Stimulated activated memory B cell treated with anti-CD40 and anti-IgM and Interleukin-4, amounts not matched to agents 10 μg/mL and 1 μg/mL and 100 μg/mL, for 72 hours (primary cell): ENCODE data around the gene PODXL2.

Experiments used
- ATAC-seq: fragments of 150-1000 bp; cut with Tn5 transposase; 2 replicates; pipeline ENCODE4 v1.10.0; 2021
- H3K27ac Mint-ChIP-seq: one replicate; pipeline ENCODE4 v1.8.0; 2022; ENCODE audit warnings: mild to moderate bottlenecking, mixed read lengths
- H3K27me3 Mint-ChIP-seq: one replicate; pipeline ENCODE4 v1.8.0; 2022; ENCODE audit warnings: mixed read lengths
- H3K36me3 Mint-ChIP-seq: one replicate; pipeline ENCODE4 v1.8.0; 2022; ENCODE audit warnings: mixed read lengths
- H3K4me1 Mint-ChIP-seq: one replicate; pipeline ENCODE4 v1.8.0; 2022; ENCODE audit warnings: mixed read lengths
- H3K4me3 Mint-ChIP-seq: one replicate; pipeline ENCODE4 v1.8.0; 2022; ENCODE audit warnings: mild to moderate bottlenecking, moderate library complexity, mixed read lengths
- H3K9me3 Mint-ChIP-seq: one replicate; pipeline ENCODE4 v1.8.0; 2022; ENCODE audit warnings: mixed read lengths

Gene PODXL2

GRCh38 chr3:127669541-127670228, 40.7 kb downstream of the PODXL2 start:
- Mint-ChIP-seq H3K9me3 (no peaks in the 10 kb centered on the region), H3K27ac (no peak overlapping the region), H3K27me3 (no peaks in the 10 kb centered on the region), H3K36me3 (peaks cover 1% of the 10 kb centered on the region), H3K4me3 (no peak overlapping the region), H3K4me1 (peaks cover 31% of the 10 kb centered on the region)
- no peak for ATAC-seq

- H3K27ac Mint-ChIP-seq: no peak overlapping the region
- no peaks in the 10 kb centered on the region for H3K27me3 Mint-ChIP-seq
- ATAC-seq: no peak
- peaks cover 6% of the 10 kb centered on the region for H3K36me3 Mint-ChIP-seq
- no peak overlapping the region for H3K4me3 Mint-ChIP-seq
- H3K9me3 Mint-ChIP-seq: no peaks in the 10 kb centered on the region
- peaks cover 37% of the 10 kb centered on the region for H3K4me1 Mint-ChIP-seq
Observed at GRCh38 chr3:127670229-127670559, 41.2 kb downstream of the PODXL2 start.

GRCh38 chr3:127670761-127671522, 42.0 kb downstream of the PODXL2 start:
- ATAC-seq: no peak
- Mint-ChIP-seq H3K4me3 (peak overlapping the region; percentile 91), H3K36me3 (peaks cover 9% of the 10 kb centered on the region), H3K4me1 (peaks cover 44% of the 10 kb centered on the region), H3K27ac (peak overlapping the region; percentile 94), H3K9me3 (no peaks in the 10 kb centered on the region), H3K27me3 (no peaks in the 10 kb centered on the region)

GRCh38 chr3:127671523-127672428, 42.8 kb downstream of the PODXL2 start:
- peaks cover 16% of the 10 kb centered on the region for H3K36me3 Mint-ChIP-seq
- peak overlapping the region; percentile 91 for H3K4me3 Mint-ChIP-seq
- peak overlapping the region; percentile 94 for H3K27ac Mint-ChIP-seq
- H3K4me1 Mint-ChIP-seq: peaks cover 51% of the 10 kb centered on the region
- H3K9me3 Mint-ChIP-seq: no peaks in the 10 kb centered on the region
- peak; percentile 20 for ATAC-seq
- H3K27me3 Mint-ChIP-seq: no peaks in the 10 kb centered on the region

- Mint-ChIP-seq H3K27me3 (no peaks in the 10 kb centered on the region), H3K27ac (peak within 1 kb of the TSS; percentile 94), H3K9me3 (no peaks in the 10 kb centered on the region), H3K4me3 (peak within 1 kb of the TSS; percentile 91), H3K36me3 (peaks cover 20% of the 10 kb centered on the region), H3K4me1 (peaks cover 54% of the 10 kb centered on the region)
- ATAC-seq: peak; percentile 90
Observed at GRCh38 chr3:127672429-127673190, 43.6 kb downstream of the PODXL2 start, which contains the start of gene ABTB1. TSS of gene ABTB1 (plus strand) at chr3:127672952. CDS start at chr3:127673026, 74 bp downstream.

GRCh38 chr3:127673191-127674100, 44.5 kb downstream of the PODXL2 start:
- Mint-ChIP-seq H3K27me3 (no peaks in the 10 kb centered on the region), H3K4me3 (peak overlapping the region; percentile 87), H3K27ac (peak overlapping the region; percentile 94), H3K36me3 (peaks cover 24% of the 10 kb centered on the region), H3K9me3 (no peaks in the 10 kb centered on the region), H3K4me1 (peaks cover 57% of the 10 kb centered on the region)
- ATAC-seq: peak; percentile 63

- Mint-ChIP-seq H3K27me3 (no peaks in the 10 kb centered on the region), H3K36me3 (peaks cover 24% of the 10 kb centered on the region), H3K9me3 (no peaks in the 10 kb centered on the region), H3K4me3 (peak overlapping the region; percentile 87), H3K4me1 (peaks cover 57% of the 10 kb centered on the region), H3K27ac (peak overlapping the region; percentile 94)
- ATAC-seq: no peak
Observed at GRCh38 chr3:127674101-127674721, 45.2 kb downstream of the PODXL2 start.

- H3K36me3 Mint-ChIP-seq: peaks cover 24% of the 10 kb centered on the region
- peak overlapping the region; percentile 60 for H3K4me3 Mint-ChIP-seq
- peaks cover 57% of the 10 kb centered on the region for H3K4me1 Mint-ChIP-seq
- no peak overlapping the region for H3K27ac Mint-ChIP-seq
- ATAC-seq: no peak
- H3K27me3 Mint-ChIP-seq: no peaks in the 10 kb centered on the region
- H3K9me3 Mint-ChIP-seq: no peaks in the 10 kb centered on the region
Observed at GRCh38 chr3:127674790-127675189, 45.8 kb downstream of the PODXL2 start.

GRCh38 chr3:127675651-127676391, 46.8 kb downstream of the PODXL2 start:
- Mint-ChIP-seq H3K9me3 (no peaks in the 10 kb centered on the region), H3K27ac (no peak overlapping the region), H3K4me1 (peaks cover 54% of the 10 kb centered on the region), H3K4me3 (no peak overlapping the region), H3K36me3 (peaks cover 24% of the 10 kb centered on the region), H3K27me3 (no peaks in the 10 kb centered on the region)
- no peak for ATAC-seq

GRCh38 chr3:127676456-127676855, 47.5 kb downstream of the PODXL2 start:
- H3K27me3 Mint-ChIP-seq: no peaks in the 10 kb centered on the region
- H3K36me3 Mint-ChIP-seq: peaks cover 24% of the 10 kb centered on the region
- no peak for ATAC-seq
- no peak overlapping the region for H3K4me3 Mint-ChIP-seq
- no peak overlapping the region for H3K27ac Mint-ChIP-seq
- H3K4me1 Mint-ChIP-seq: peaks cover 52% of the 10 kb centered on the region
- H3K9me3 Mint-ChIP-seq: no peaks in the 10 kb centered on the region

- Mint-ChIP-seq H3K4me3 (no peak overlapping the region), H3K27ac (no peak overlapping the region), H3K9me3 (no peaks in the 10 kb centered on the region), H3K4me1 (peaks cover 51% of the 10 kb centered on the region), H3K27me3 (no peaks in the 10 kb centered on the region), H3K36me3 (peaks cover 24% of the 10 kb centered on the region)
- no peak for ATAC-seq
Observed at GRCh38 chr3:127676921-127677351, 48.0 kb downstream of the PODXL2 start.

GRCh38 chr3:127677541-127678314, 48.7 kb downstream of the PODXL2 start:
- no peak overlapping the region for H3K4me3 Mint-ChIP-seq
- ATAC-seq: no peak
- H3K27ac Mint-ChIP-seq: no peak overlapping the region

More at GRCh38 chr3:127677541-127678314, 48.7 kb downstream of the PODXL2 start:
- peaks cover 24% of the 10 kb centered on the region for H3K36me3 Mint-ChIP-seq
- H3K9me3 Mint-ChIP-seq: peaks cover 2% of the 10 kb centered on the region
- peaks cover 55% of the 10 kb centered on the region for H3K4me1 Mint-ChIP-seq
- H3K27me3 Mint-ChIP-seq: no peaks in the 10 kb centered on the region
